ENCODE results near the gene ADARB1.

The ADARB1 gene

DNA sequence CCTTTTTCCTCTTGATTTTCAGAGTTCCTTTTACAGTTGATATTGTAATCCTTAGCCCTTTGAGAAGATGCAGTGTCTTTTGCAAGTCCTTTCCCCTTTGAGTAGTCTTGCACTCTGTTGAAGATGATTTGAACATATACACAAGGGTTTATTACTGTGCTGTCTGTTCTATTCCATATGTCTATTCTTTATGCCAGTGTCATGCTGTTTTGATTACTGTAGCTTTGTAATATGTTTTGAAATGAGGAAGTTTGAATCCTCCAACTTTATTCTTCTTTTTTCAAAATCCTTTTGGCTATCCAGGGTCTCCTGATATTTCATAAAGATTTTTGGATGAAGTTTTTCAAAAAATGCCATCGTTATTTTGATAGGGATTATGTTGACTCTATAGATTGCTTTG is 112.3 kb downstream of the ADARB1 start:
- no peak for TF ChIP-seq RARB (CRISPR knock-in tag; IDR thresholded peaks at IDR 0.05)
- TF ChIP-seq PATZ1 (CRISPR knock-in tag; IDR thresholded peaks at IDR 0.05; ENCODE audit: borderline replicate concordance) = no peak
- no peak for ATAC-seq

- TF ChIP-seq ZFP30 (CRISPR knock-in tag; IDR thresholded peaks at IDR 0.05) (no peak), ZNF8 (CRISPR knock-in tag; IDR thresholded peaks at IDR 0.05) (no peak), BACH2 (CRISPR knock-in tag; IDR thresholded peaks at IDR 0.05; ENCODE audit: borderline replicate concordance) (no peak), TOX (CRISPR knock-in tag; IDR thresholded peaks at IDR 0.05; ENCODE audit: borderline replicate concordance) (no peak), SNAI2 (CRISPR knock-in tag; IDR thresholded peaks at IDR 0.05) (no peak), ZC3H10 (CRISPR knock-in tag; IDR thresholded peaks at IDR 0.05) (no peak), ZNF565 (CRISPR knock-in tag; conservative IDR thresholded peaks at IDR 0.05; ENCODE audit: low read depth) (no peak), OSR1 (CRISPR knock-in tag; IDR thresholded peaks at IDR 0.05) (no peak), ISL1 (CRISPR knock-in tag; IDR thresholded peaks at IDR 0.05) (no peak), ARNTL (CRISPR knock-in tag; IDR thresholded peaks at IDR 0.05; ENCODE audit: borderline replicate concordance, low read depth) (no peak), RARB (CRISPR knock-in tag; IDR thresholded peaks at IDR 0.05) (no peak), PATZ1 (CRISPR knock-in tag; IDR thresholded peaks at IDR 0.05; ENCODE audit: borderline replicate concordance) (no peak), ESRRG (CRISPR knock-in tag; IDR thresholded peaks at IDR 0.05) (no peak), ZFP3 (CRISPR knock-in tag; IDR thresholded peaks at IDR 0.05) (no peak), CSDC2 (CRISPR knock-in tag; IDR thresholded peaks at IDR 0.05) (no peak), POU6F1 (CRISPR knock-in tag; IDR thresholded peaks at IDR 0.05; ENCODE audit: borderline replicate concordance, low read depth) (no peak)
- TF ChIP-seq, protein P1, sequence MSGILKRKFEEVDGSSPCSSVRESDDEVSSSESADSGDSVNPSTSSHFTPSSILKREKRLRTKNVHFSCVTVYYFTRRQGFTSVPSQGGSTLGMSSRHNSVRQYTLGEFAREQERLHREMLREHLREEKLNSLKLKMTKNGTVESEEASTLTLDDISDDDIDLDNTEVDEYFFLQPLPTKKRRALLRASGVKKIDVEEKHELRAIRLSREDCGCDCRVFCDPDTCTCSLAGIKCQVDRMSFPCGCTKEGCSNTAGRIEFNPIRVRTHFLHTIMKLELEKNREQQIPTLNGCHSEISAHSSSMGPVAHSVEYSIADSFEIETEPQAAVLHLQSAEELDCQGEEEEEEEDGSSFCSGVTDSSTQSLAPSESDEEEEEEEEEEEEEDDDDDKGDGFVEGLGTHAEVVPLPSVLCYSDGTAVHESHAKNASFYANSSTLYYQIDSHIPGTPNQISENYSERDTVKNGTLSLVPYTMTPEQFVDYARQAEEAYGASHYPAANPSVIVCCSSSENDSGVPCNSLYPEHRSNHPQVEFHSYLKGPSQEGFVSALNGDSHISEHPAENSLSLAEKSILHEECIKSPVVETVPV (CRISPR knock-in tag; IDR thresholded peaks at IDR 0.05) = no peak
- TF ChIP-seq, protein P2, sequence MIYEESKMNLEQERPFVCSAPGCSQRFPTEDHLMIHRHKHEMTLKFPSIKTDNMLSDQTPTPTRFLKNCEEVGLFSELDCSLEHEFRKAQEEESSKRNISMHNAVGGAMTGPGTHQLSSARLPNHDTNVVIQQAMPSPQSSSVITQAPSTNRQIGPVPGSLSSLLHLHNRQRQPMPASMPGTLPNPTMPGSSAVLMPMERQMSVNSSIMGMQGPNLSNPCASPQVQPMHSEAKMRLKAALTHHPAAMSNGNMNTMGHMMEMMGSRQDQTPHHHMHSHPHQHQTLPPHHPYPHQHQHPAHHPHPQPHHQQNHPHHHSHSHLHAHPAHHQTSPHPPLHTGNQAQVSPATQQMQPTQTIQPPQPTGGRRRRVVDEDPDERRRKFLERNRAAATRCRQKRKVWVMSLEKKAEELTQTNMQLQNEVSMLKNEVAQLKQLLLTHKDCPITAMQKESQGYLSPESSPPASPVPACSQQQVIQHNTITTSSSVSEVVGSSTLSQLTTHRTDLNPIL (CRISPR knock-in tag; IDR thresholded peaks at IDR 0.05; ENCODE audit: low read depth) = no peak
- no peak for ATAC-seq
Measured at GRCh38 chr21:45187646-45188045, 113.3 kb downstream of the ADARB1 start.

GRCh38 chr21:45190013-45190412 is 115.6 kb downstream of the ADARB1 start:
- no peak for TF ChIP-seq BACH2 (CRISPR knock-in tag; IDR thresholded peaks at IDR 0.05; ENCODE audit: borderline replicate concordance)
- TF ChIP-seq SNAI2 (CRISPR knock-in tag; IDR thresholded peaks at IDR 0.05) = no peak
- TF ChIP-seq TCF4 (CRISPR knock-in tag; IDR thresholded peaks at IDR 0.05; ENCODE audit: borderline replicate concordance) = no peak
- TF ChIP-seq ISL1 (CRISPR knock-in tag; IDR thresholded peaks at IDR 0.05) = no peak
- TF ChIP-seq, protein P2 (CRISPR knock-in tag; IDR thresholded peaks at IDR 0.05; ENCODE audit: low read depth) = no peak
- no peak for TF ChIP-seq TOX (CRISPR knock-in tag; IDR thresholded peaks at IDR 0.05; ENCODE audit: borderline replicate concordance)
- TF ChIP-seq ZNF8 (CRISPR knock-in tag; IDR thresholded peaks at IDR 0.05) = no peak
- no peak for TF ChIP-seq CSDC2 (CRISPR knock-in tag; IDR thresholded peaks at IDR 0.05)
- TF ChIP-seq GLIS3 (CRISPR knock-in tag; IDR thresholded peaks at IDR 0.05) = no peak
- no peak for TF ChIP-seq ZFP30 (CRISPR knock-in tag; IDR thresholded peaks at IDR 0.05)
- no peak for TF ChIP-seq PPARA (CRISPR knock-in tag; IDR thresholded peaks at IDR 0.05; ENCODE audit: borderline replicate concordance)
- no peak for TF ChIP-seq PATZ1 (CRISPR knock-in tag; IDR thresholded peaks at IDR 0.05; ENCODE audit: borderline replicate concordance)
- no peak for ATAC-seq
